Panc1 (cell line): Measurements from ENCODE around the gene BRD3OS. TPM values are rescaled to one million over a fixed set of nuclear protein-coding genes. Genes with fewer than 3 reads are reported as not detected.

ENCODE experiments used
- ATAC-seq: fragments of 200-7000 bp; cut with Tn5 transposase; 2 replicates; pipeline ENCODE4 v1.9.1; 2020; ENCODE audit warnings: mild to moderate bottlenecking, moderate library complexity
- BruUV-seq: library from RNA; stranded (reverse); fragments of 400-500 nt; replicated peaks from 2 replicates; lab custom pipeline; 2021; lab: Mats Ljungman, UMichigan
- CTCF ChIA-PET: fragments of 300-600 bp; sonication (Branson Sonifier 250); formaldehyde crosslinking; loops from one replicate; lab custom pipeline; 2022; ENCODE audit warnings: antibody characterized with exemption; lab: Charles Lee
- POLR2A ChIA-PET: fragments of 300-600 bp; sonication (Branson Sonifier 250); formaldehyde crosslinking; loops from one replicate; lab custom pipeline; 2022; ENCODE audit warnings: antibody characterized with exemption; lab: Charles Lee
- DNase-seq: peaks from one replicate; pipeline ENCODE4 v3.0.0-alpha.2; 2010; ENCODE audit warnings: low read depth, low spot score
- H3K27ac ChIP-seq: 2 replicates; pipeline ENCODE4 v1.5.1; 2011; ENCODE audit warnings: mild to moderate bottlenecking, low read length, inconsistent platforms
- H3K27me3 ChIP-seq: fragments of 200-500 bp; sonication (Bioruptor generic); 2 replicates; pipeline ENCODE4 v1.6.0; 2014; ENCODE audit warnings: low read length, inconsistent platforms; ENCODE audit not compliant: control insufficient read depth, insufficient read depth
- H3K36me3 ChIP-seq: fragments of 200-500 bp; sonication (Bioruptor generic); 2 replicates; pipeline ENCODE4 v1.5.1; 2014; ENCODE audit warnings: inconsistent platforms, mild to moderate bottlenecking, low read length, moderate library complexity; ENCODE audit not compliant: control insufficient read depth, insufficient read depth
- H3K4me1 ChIP-seq: 2 replicates; pipeline ENCODE4 v1.5.1; 2011; ENCODE audit warnings: inconsistent platforms, mild to moderate bottlenecking, low read length, moderate library complexity; ENCODE audit not compliant: control insufficient read depth, insufficient read depth
- H3K4me3 ChIP-seq, 2 experiments: 2 replicates each; pipeline ENCODE4 v1.5.1; 2011 to 2012; ENCODE audit warnings: low read depth in 2 of 2, low read length in 2 of 2, mild to moderate bottlenecking in 2 of 2, inconsistent platforms in 1 of 2, moderate library complexity in 1 of 2
- H3K9me3 ChIP-seq: fragments of 200-500 bp; sonication (Bioruptor generic); 2 replicates; pipeline ENCODE4 v1.5.1; 2014; ENCODE audit warnings: low read depth, mild to moderate bottlenecking, inconsistent platforms, low read length, moderate library complexity; ENCODE audit not compliant: control insufficient read depth, insufficient read depth
- POLR2AphosphoS5 ChIP-seq: IDR thresholded peaks from 2 replicates; pipeline ENCODE4 v1.6.1; 2012; ENCODE audit warnings: mild to moderate bottlenecking, low read depth, low read length, moderate library complexity
- SIN3A ChIP-seq: IDR thresholded peaks from 2 replicates; pipeline ENCODE4 v1.6.1; 2012; ENCODE audit warnings: low read depth, mild to moderate bottlenecking, low read length, moderate library complexity, borderline replicate concordance; ENCODE audit not compliant: insufficient read depth
- TCF7L2 ChIP-seq: IDR thresholded peaks from 2 replicates; pipeline ENCODE4 v1.6.1; 2011; ENCODE audit warnings: mild to moderate bottlenecking, low read depth, low read length, inconsistent platforms
- in situ Hi-C: cut with HindIII; loops from 2 replicates; pipeline ENCODE4 v1.10.0; 2016; ENCODE audit warnings: low sequenced_read_pairs, low pct_unique_long_range_greater_than_20kb
- intact Hi-C: fragments of 100-400 bp; cut with micrococcal nuclease; formaldehyde crosslinking; loops from one replicate; pipeline ENCODE4 v1.10.0; 2022; ENCODE audit not compliant: unreplicated experiment
- total RNA-seq: library from RNA; stranded (reverse); gene quantifications from one replicate; pipeline ENCODE4 v1.2.1, GENCODE V29; 2021; ENCODE audit not compliant: unreplicated experiment
- TF ChIP-seq, protein P1 (sequence below), 2 experiments: IDR thresholded peaks; 2 replicates each; pipeline ENCODE4 v1.6.1; 2011 to 2012; ENCODE audit warnings: low read depth in 2 of 2, control low read depth in 1 of 2, low read length in 1 of 2, mild to moderate bottlenecking in 1 of 2, moderate library complexity in 1 of 2; ENCODE audit not compliant: insufficient read depth in 1 of 2
- TF ChIP-seq, protein P2 (sequence below): fragments of 450-650 bp; IDR thresholded peaks from 2 replicates; pipeline ENCODE4 v1.5.1; 2017; ENCODE audit warnings: mild to moderate bottlenecking

BRD3OS gene
- total RNA-seq, 1 experiment from 2014 or later, result 22.1 TPM

DNA sequence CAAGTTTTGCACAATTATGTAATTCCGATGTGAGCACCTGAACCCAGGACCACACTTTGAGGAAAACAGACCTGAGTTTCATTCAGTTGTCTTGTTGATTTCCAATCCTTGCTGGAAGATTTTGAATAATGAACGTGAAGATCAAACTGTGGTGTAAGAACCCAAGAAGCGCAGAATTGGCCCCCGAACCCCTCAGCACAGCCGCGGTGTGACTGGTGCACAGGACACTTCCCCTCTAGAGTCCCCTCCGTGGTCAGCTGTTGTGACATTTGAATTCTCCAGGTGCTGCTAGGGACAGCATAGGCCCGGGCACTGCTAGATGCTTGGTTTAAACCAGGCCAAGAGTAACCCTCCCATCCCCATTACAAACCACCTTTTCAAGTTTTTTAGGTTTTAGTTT is 1.7 kb downstream of the BRD3OS start:
- CTCF ChIA-PET, result no interaction called here

DNA sequence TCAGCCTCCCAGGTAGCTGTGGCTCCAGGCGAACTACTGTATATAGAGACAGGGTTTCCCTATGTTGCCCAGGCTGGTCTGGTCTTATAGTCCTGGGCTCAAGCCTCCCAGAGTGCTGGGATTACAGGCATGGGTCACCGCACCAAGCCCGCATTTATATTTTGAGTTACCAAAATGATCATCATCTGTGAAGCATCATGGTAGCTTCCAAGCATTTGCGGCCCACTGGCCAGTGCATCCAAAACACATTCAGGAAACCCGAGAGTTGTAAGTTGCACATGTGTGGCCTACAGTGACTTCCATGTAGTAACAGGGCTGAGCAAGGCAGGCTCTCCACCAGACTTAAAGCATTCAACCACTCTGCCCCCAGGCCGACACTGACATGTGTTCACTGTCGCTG is 2.3 kb downstream of the BRD3OS start:
- ChIA-PET POLR2A (no interaction called here), CTCF (no interaction called here)
- Histone ChIP-seq H3K36me3 (no peaks in the 10 kb centered on the region), H3K27me3 (no peaks in the 10 kb centered on the region), H3K4me3 (no peak overlapping the region), H3K27ac (no peak overlapping the region), H3K4me1 (peaks cover 6% of the 10 kb centered on the region), H3K9me3 (no peaks in the 10 kb centered on the region)
- ATAC-seq (no peak), DNase-seq (no peak)
- intact Hi-C loops (no loop called here), in situ Hi-C loops (no loop called here)
- TF ChIP-seq SIN3A, result no peak
- BruUV-seq, result no TSS peak

More for the DNA sequence above, 1.7 kb downstream of the BRD3OS start:
- TF ChIP-seq SIN3A, result no peak
- TF ChIP-seq, protein P1, sequence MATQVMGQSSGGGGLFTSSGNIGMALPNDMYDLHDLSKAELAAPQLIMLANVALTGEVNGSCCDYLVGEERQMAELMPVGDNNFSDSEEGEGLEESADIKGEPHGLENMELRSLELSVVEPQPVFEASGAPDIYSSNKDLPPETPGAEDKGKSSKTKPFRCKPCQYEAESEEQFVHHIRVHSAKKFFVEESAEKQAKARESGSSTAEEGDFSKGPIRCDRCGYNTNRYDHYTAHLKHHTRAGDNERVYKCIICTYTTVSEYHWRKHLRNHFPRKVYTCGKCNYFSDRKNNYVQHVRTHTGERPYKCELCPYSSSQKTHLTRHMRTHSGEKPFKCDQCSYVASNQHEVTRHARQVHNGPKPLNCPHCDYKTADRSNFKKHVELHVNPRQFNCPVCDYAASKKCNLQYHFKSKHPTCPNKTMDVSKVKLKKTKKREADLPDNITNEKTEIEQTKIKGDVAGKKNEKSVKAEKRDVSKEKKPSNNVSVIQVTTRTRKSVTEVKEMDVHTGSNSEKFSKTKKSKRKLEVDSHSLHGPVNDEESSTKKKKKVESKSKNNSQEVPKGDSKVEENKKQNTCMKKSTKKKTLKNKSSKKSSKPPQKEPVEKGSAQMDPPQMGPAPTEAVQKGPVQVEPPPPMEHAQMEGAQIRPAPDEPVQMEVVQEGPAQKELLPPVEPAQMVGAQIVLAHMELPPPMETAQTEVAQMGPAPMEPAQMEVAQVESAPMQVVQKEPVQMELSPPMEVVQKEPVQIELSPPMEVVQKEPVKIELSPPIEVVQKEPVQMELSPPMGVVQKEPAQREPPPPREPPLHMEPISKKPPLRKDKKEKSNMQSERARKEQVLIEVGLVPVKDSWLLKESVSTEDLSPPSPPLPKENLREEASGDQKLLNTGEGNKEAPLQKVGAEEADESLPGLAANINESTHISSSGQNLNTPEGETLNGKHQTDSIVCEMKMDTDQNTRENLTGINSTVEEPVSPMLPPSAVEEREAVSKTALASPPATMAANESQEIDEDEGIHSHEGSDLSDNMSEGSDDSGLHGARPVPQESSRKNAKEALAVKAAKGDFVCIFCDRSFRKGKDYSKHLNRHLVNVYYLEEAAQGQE (IDR thresholded peaks at IDR 0.05; ENCODE audit: insufficient read depth in 1 of 2, low read depth in 2 of 2, low read length in 1 of 2), result no peak
- TF ChIP-seq, protein P2, sequence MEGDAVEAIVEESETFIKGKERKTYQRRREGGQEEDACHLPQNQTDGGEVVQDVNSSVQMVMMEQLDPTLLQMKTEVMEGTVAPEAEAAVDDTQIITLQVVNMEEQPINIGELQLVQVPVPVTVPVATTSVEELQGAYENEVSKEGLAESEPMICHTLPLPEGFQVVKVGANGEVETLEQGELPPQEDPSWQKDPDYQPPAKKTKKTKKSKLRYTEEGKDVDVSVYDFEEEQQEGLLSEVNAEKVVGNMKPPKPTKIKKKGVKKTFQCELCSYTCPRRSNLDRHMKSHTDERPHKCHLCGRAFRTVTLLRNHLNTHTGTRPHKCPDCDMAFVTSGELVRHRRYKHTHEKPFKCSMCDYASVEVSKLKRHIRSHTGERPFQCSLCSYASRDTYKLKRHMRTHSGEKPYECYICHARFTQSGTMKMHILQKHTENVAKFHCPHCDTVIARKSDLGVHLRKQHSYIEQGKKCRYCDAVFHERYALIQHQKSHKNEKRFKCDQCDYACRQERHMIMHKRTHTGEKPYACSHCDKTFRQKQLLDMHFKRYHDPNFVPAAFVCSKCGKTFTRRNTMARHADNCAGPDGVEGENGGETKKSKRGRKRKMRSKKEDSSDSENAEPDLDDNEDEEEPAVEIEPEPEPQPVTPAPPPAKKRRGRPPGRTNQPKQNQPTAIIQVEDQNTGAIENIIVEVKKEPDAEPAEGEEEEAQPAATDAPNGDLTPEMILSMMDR, result no peak
- TF ChIP-seq POLR2AphosphoS5, result no peak
- TF ChIP-seq TCF7L2, result no peak
- Histone ChIP-seq H3K4me1 (peaks cover 6% of the 10 kb centered on the region), H3K27me3 (no peaks in the 10 kb centered on the region), H3K27ac (no peak overlapping the region), H3K9me3 (no peaks in the 10 kb centered on the region), H3K4me3 (no peak overlapping the region), H3K36me3 (no peaks in the 10 kb centered on the region)
- DNase-seq (no peak), ATAC-seq (no peak)
- TSS peak; percentile 86 for BruUV-seq
- in situ Hi-C loops (no loop called here), intact Hi-C loops (no loop called here)
- POLR2A ChIA-PET, result no interaction called here

DNA sequence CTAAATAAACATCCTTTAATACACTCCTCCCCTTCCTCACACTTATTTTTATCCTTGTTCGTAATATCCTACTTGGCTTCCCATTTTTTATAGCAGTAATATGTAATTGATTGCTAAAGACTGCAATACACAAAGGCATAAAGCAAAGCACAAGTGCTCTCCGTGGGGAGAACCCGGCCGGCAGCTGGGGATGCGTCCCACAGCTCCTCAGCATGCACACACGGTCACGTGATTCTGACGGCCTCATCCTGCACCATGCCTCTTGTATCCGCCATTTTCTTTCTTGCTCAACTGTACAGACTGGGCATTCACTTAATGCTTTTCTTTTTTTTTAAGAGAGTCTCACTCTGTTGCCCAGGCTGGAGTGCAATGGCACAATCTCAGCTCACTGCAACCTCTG is 2.8 kb downstream of the BRD3OS start:
- peaks cover 6% of the 10 kb centered on the region for H3K4me1 ChIP-seq
- H3K27ac ChIP-seq, result no peak overlapping the region
- no peak for TF ChIP-seq SIN3A
- TF ChIP-seq TCF7L2, result no peak
- TF ChIP-seq, protein P1 (IDR thresholded peaks at IDR 0.05; ENCODE audit: insufficient read depth in 1 of 2, low read depth in 2 of 2, low read length in 1 of 2), result no peak
- TF ChIP-seq, protein P2, result no peak
- no peak overlapping the region for H3K4me3 ChIP-seq
- ChIA-PET POLR2A (no interaction called here), CTCF (no interaction called here)
- in situ Hi-C loops (no loop called here), intact Hi-C loops (no loop called here)
- no peaks in the 10 kb centered on the region for H3K27me3 ChIP-seq
- H3K9me3 ChIP-seq, result no peaks in the 10 kb centered on the region
- ATAC-seq (no peak), DNase-seq (no peak)
- no peaks in the 10 kb centered on the region for H3K36me3 ChIP-seq
- no TSS peak for BruUV-seq
